H1 (cell line): ENCODE measurements around the gene MIER2. TPM values are rescaled to one million over a fixed set of nuclear protein-coding genes. Genes with fewer than 3 reads are reported as not detected.

ENCODE experiments used
- CTCF ChIA-PET: fragments of 300-600 bp; sonication (Branson Sonifier 250); formaldehyde crosslinking; loops from one replicate; lab custom pipeline; 2021; ENCODE audit not compliant: partially characterized antibody; lab: Charles Lee
- POLR2A ChIA-PET: fragments of 300-600 bp; sonication (Branson Sonifier 250); formaldehyde crosslinking; loops from one replicate; lab custom pipeline; 2021; ENCODE audit warnings: inconsistent platforms; ENCODE audit not compliant: partially characterized antibody; lab: Charles Lee
- DNase-seq, 2 experiments: peaks; one replicate each; pipeline versions ENCODE4 v3.0.0 to v3.0.0-alpha.2; 2010 to 2022; ENCODE audit warnings: low spot score in 2 of 2, low read depth in 1 of 2, mixed read lengths in 1 of 2
- FAIRE-seq: peaks from 2 replicates; lab custom pipeline; 2011; peaks lifted over from hg19 to GRCh38; lab: Jason Lieb, UNC
- H2AFZ ChIP-seq: 2 replicates; pipeline ENCODE4 v1.8.1; 2012; ENCODE audit warnings: low read length, inconsistent platforms
- H2AK5ac ChIP-seq: 2 replicates; pipeline ENCODE4 v1.6.1; 2013; ENCODE audit warnings: low read depth, low read length
- H2BK120ac ChIP-seq: replicated peaks from 2 replicates; pipeline ENCODE3; 2013; ENCODE audit warnings: low read depth, low read length, inconsistent platforms
- H2BK12ac ChIP-seq: 2 replicates; pipeline ENCODE4 v1.6.1; 2013; ENCODE audit warnings: low read depth, low read length
- H2BK15ac ChIP-seq: 2 replicates; pipeline ENCODE4 v1.6.1; 2013; ENCODE audit warnings: low read length
- H2BK20ac ChIP-seq: 2 replicates; pipeline ENCODE4 v1.6.1; 2013; ENCODE audit warnings: low read length
- H2BK5ac ChIP-seq: 2 replicates; pipeline ENCODE4 v1.6.1; 2013; ENCODE audit warnings: low read depth, low read length
- H3K14ac ChIP-seq: 2 replicates; pipeline ENCODE4 v1.6.1; 2013; ENCODE audit warnings: inconsistent platforms; ENCODE audit not compliant: insufficient read length
- H3K18ac ChIP-seq: 2 replicates; pipeline ENCODE4 v1.6.1; 2013; ENCODE audit warnings: low read length; ENCODE audit errors: extremely low read depth
- H3K23ac ChIP-seq: 2 replicates; pipeline ENCODE4 v1.6.1; 2013; ENCODE audit warnings: inconsistent platforms; ENCODE audit not compliant: insufficient read length
- H3K23me2 ChIP-seq: 2 replicates; pipeline ENCODE4 v1.6.1; 2013; ENCODE audit warnings: low read depth, low read length
- H3K27ac ChIP-seq: 2 replicates; pipeline ENCODE4 v1.6.1; 2011; ENCODE audit warnings: low read depth, low read length, inconsistent platforms
- H3K27me3 ChIP-seq, 4 experiments: replicated peaks in 1 of 4; 1 replicate in 1 of 4; 2 replicates in 3 of 4; pipeline versions ENCODE4 v1.6.1 to v1.8.1; 2011 to 2013; ENCODE audit warnings: low read length in 3 of 4, mild to moderate bottlenecking in 3 of 4, inconsistent platforms in 2 of 4, mixed read lengths in 2 of 4, moderate library complexity in 1 of 4; ENCODE audit not compliant: control insufficient read depth in 3 of 4, insufficient read depth in 3 of 4; ENCODE audit errors: extremely low read depth in 1 of 4
- H3K36me3 ChIP-seq, 4 experiments: 2 replicates each; pipeline versions ENCODE4 v1.6.1 to v1.8.1; 2011 to 2013; ENCODE audit warnings: mild to moderate bottlenecking in 4 of 4, low read length in 3 of 4, moderate library complexity in 2 of 4, control low read depth in 1 of 4, inconsistent platforms in 1 of 4; ENCODE audit not compliant: insufficient read depth in 4 of 4, control insufficient read depth in 2 of 4
- H3K4ac ChIP-seq: replicated peaks from 2 replicates; pipeline ENCODE3; 2013; ENCODE audit warnings: low read length, low read depth, mixed read lengths, inconsistent platforms; ENCODE audit not compliant: insufficient read length
- H3K4me1 ChIP-seq, 4 experiments: replicated peaks in 1 of 4; 1 replicate in 1 of 4; 2 replicates in 3 of 4; pipeline versions ENCODE4 v1.6.1 to v1.8.1; 2011 to 2013; ENCODE audit warnings: low read length in 3 of 4, inconsistent platforms in 2 of 4, mixed read lengths in 1 of 4; ENCODE audit not compliant: insufficient read depth in 4 of 4, control insufficient read depth in 3 of 4
- H3K4me2 ChIP-seq, 2 experiments: 2 replicates each; pipeline versions ENCODE4 v1.6.1 to v1.8.1; 2011 to 2013; ENCODE audit warnings: low read depth in 2 of 2, low read length in 2 of 2, control low read depth in 1 of 2, inconsistent platforms in 1 of 2, mild to moderate bottlenecking in 1 of 2; ENCODE audit not compliant: insufficient read depth in 1 of 2
- H3K4me3 ChIP-seq, 4 experiments: fragments of 200-600, 300-600 bp in 1 of 4; sonication (generic), shearing (Covaris generic), sonication (Bioruptor Twin) in 1 of 4; 2 replicates each; pipeline versions ENCODE4 v1.5.1 to v1.8.1; 2011 to 2016; ENCODE audit warnings: low read length in 4 of 4, low read depth in 3 of 4, control low read depth in 2 of 4, inconsistent platforms in 2 of 4, mild to moderate bottlenecking in 2 of 4, mixed read lengths in 1 of 4, moderate library complexity in 1 of 4; ENCODE audit not compliant: insufficient read depth in 2 of 4; ENCODE audit errors: extremely low read depth in 1 of 4
- H3K56ac ChIP-seq: replicated peaks from 2 replicates; pipeline ENCODE3; 2013; ENCODE audit warnings: low read depth, mild to moderate bottlenecking, mixed read lengths, low read length, inconsistent platforms; ENCODE audit not compliant: insufficient read length
- H3K79me1 ChIP-seq: 2 replicates; pipeline ENCODE4 v1.6.1; 2013; ENCODE audit warnings: low read depth, low read length, control low read depth
- H3K79me2 ChIP-seq, 2 experiments: 2 replicates each; pipeline versions ENCODE4 v1.6.1 to v1.8.1; 2012 to 2013; ENCODE audit warnings: low read length in 2 of 2, mild to moderate bottlenecking in 2 of 2, inconsistent platforms in 1 of 2; ENCODE audit not compliant: insufficient read depth in 2 of 2, control insufficient read depth in 1 of 2
- H3K9ac ChIP-seq, 4 experiments: replicated peaks in 1 of 4; 1 replicate in 1 of 4; 2 replicates in 3 of 4; pipeline versions ENCODE4 v1.6.1 to v1.8.1; 2011 to 2013; ENCODE audit warnings: low read depth in 3 of 4, low read length in 3 of 4, control low read depth in 2 of 4, mild to moderate bottlenecking in 2 of 4, moderate library complexity in 2 of 4, inconsistent platforms in 1 of 4; ENCODE audit errors: extremely low read depth in 1 of 4
- H3K9me3 ChIP-seq, 2 experiments: 2 replicates each; pipeline versions ENCODE4 v1.6.1 to v1.8.1; 2012 to 2013; ENCODE audit warnings: mild to moderate bottlenecking in 2 of 2, moderate library complexity in 2 of 2, control low read depth in 1 of 2, inconsistent platforms in 1 of 2, low read depth in 1 of 2, low read length in 1 of 2, mixed read lengths in 1 of 2; ENCODE audit not compliant: insufficient read depth in 2 of 2
- H4K20me1 ChIP-seq, 2 experiments: replicated peaks in 1 of 2; 2 replicates each; pipeline versions ENCODE3 to v1.8.1; 2011 to 2013; ENCODE audit warnings: inconsistent platforms in 2 of 2, low read length in 2 of 2, mild to moderate bottlenecking in 1 of 2; ENCODE audit not compliant: insufficient read depth in 2 of 2, control insufficient read depth in 1 of 2
- H4K5ac ChIP-seq: 2 replicates; pipeline ENCODE4 v1.6.1; 2013; ENCODE audit warnings: low read length, low read depth, mixed read lengths, inconsistent platforms; ENCODE audit not compliant: insufficient read length
- H4K8ac ChIP-seq: 2 replicates; pipeline ENCODE4 v1.8.0; 2013; ENCODE audit warnings: mild to moderate bottlenecking, moderate library complexity, low read length, inconsistent platforms; ENCODE audit not compliant: insufficient read depth; ENCODE audit errors: extremely low read depth
- H4K91ac ChIP-seq: replicated peaks from 2 replicates; pipeline ENCODE3; 2013; ENCODE audit warnings: low read length, mixed read lengths, inconsistent platforms; ENCODE audit not compliant: insufficient read length
- CHD2 ChIP-seq: IDR thresholded peaks from 2 replicates; pipeline ENCODE4 v1.6.1; 2012; ENCODE audit warnings: low read length, improper control_type of control experiment
- EZH2 ChIP-seq: fragments of 200-600 bp; sonication (generic); IDR thresholded peaks from 2 replicates; pipeline ENCODE4 v1.7.1; 2012; ENCODE audit warnings: low read depth, mild to moderate bottlenecking, moderate library complexity, low read length, inconsistent platforms; ENCODE audit not compliant: severe bottlenecking
- POLR2A ChIP-seq, 2 experiments: IDR thresholded peaks; 1 replicate in 1 of 2; 2 replicates in 1 of 2; pipeline ENCODE4 v1.6.1; 2011; ENCODE audit warnings: low read depth in 2 of 2, low read length in 2 of 2, mild to moderate bottlenecking in 2 of 2; ENCODE audit errors: control extremely low read depth in 1 of 2
- SP1 ChIP-seq: IDR thresholded peaks from 2 replicates; pipeline ENCODE4 v1.6.1; 2011; ENCODE audit warnings: low read depth, low read length
- SP2 ChIP-seq: IDR thresholded peaks from 2 replicates; pipeline ENCODE4 v1.6.1; 2012; ENCODE audit warnings: mild to moderate bottlenecking, low read length, inconsistent platforms
- TAF7 ChIP-seq: optimal IDR thresholded peaks from 2 replicates; pipeline ENCODE3; 2011; ENCODE audit warnings: low read depth, mild to moderate bottlenecking, inconsistent platforms, low read length, moderate library complexity, borderline replicate concordance
- WGBS, 2 experiments: shearing (Covaris generic) in 1 of 2; methylation state at CpG; one replicate each; pipeline versions ENCODE4 v1.1.6 to v1.1.7; 2013 to 2015; ENCODE audit warnings: low lambda C conversion rate in 2 of 2, mixed read lengths in 2 of 2, inconsistent platforms in 1 of 2, low coverage in 1 of 2, missing lambda C conversion rate in 1 of 2; ENCODE audit not compliant: insufficient replicate concordance in 2 of 2, insufficient coverage in 1 of 2, insufficient read length in 1 of 2; ENCODE audit errors: extremely low coverage in 1 of 2, missing lambda C conversion rate in 1 of 2; 5-methylcytosine and 5-hydroxymethylcytosine counted together
- polyA plus RNA-seq, 7 experiments: library from polyadenylated mRNA; depleted of rRNA in 3 of 7; stranded (reverse) in 5 of 7; unstranded in 2 of 7; fragments of >200 nt in 5 of 7; fragments of 200-250 nt in 2 of 7; gene quantifications; 1 replicate in 5 of 7; 2 replicates in 1 of 7; 4 replicates in 1 of 7; pipeline versions ENCODE4 v1.2.1 to v1.2.3, GENCODE V29; 2011 to 2013; ENCODE audit warnings: missing spikeins in 2 of 7, mixed read lengths in 2 of 7
- total RNA-seq: library from RNA; stranded (reverse); fragmentation: NEBNext Ultra II Directional; extraction: Animal tissue kit (Norgen Biotek cat#: 25700); gene quantifications from 2 replicates; pipeline ENCODE4 v1.2.1, GENCODE V29; 2021
- TF ChIP-seq, protein P1 (sequence below): IDR thresholded peaks from 2 replicates; pipeline ENCODE4 v1.6.1; 2012; ENCODE audit warnings: low read length, inconsistent platforms
- TF ChIP-seq, protein P2 (sequence below), 3 experiments: IDR thresholded peaks; 1 replicate in 2 of 3; 2 replicates in 1 of 3; pipeline versions ENCODE4 v1.5.1 to v1.6.1; 2011; ENCODE audit warnings: low read length in 3 of 3, mild to moderate bottlenecking in 3 of 3, inconsistent platforms in 2 of 3, low read depth in 1 of 3, moderate library complexity in 1 of 3; ENCODE audit not compliant: insufficient read depth in 1 of 3; ENCODE audit errors: control extremely low read depth in 1 of 3

The MIER2 gene
- total and polyA plus RNA-seq, 2 of the 8 experiments (the other 6 are each of a cell fraction or from before 2014, with no cell fraction given), result 30.3 to 48.3 TPM

DNA sequence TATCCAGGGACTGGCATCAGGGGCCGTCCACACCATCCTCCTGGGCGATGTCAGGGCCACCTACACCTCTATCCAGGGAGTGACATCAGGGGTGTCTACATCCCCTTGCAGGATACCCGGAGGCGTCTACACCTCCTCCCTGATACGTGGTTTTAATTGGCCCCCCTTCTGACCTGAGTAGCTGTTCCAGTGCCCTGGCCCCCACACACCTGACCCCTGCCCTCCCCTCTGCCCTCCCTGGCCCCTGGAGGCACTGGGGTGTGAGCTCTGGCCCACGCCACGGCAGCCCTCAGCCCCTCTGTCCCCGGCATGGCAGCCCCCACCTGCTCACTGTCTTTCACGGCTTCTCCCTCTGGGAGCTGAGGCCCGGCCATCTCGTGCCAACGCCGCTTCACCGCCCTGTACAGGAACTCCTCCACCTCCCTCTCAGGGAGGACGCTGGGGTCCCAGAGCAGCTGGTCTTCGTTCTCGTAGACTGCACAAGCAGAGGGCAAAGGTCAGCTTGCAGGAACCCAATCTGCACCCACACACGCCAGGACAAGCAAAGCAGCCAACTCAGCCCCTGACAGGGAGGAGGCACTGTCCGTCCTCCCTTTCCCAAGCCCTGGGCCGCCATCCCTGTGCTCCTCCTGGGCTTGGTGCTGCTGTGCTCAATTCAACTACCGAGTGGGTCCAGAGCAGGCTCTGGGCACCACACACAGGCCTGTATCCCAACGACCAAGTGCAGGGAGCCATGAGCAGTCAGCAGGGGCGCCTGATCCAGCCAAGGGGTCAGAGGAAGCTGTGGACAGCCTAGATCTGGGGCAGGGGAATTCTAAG, 31.2 kb downstream of the MIER2 start:
- no peaks in the 10 kb centered on the region for H3K9me3 ChIP-seq
- H4K20me1 ChIP-seq, result peaks cover 8 to 27% of the 10 kb centered on the region in 2 experiments
- FAIRE-seq (no peak), DNase-seq (no peak)
- H3K56ac ChIP-seq, result no peak overlapping the region
- peaks cover 0 to 12% of the 10 kb centered on the region in 2 experiments; a peak in 1 of 4 replicates for H3K79me2 ChIP-seq
- peaks cover 5 to 34% (median 18%) of the 10 kb centered on the region in 4 experiments; a peak in 6 of 8 replicates for H3K36me3 ChIP-seq
- no peak overlapping the region for H3K18ac ChIP-seq
- H2BK120ac ChIP-seq, result no peak overlapping the region
- H3K27ac ChIP-seq, result no peak overlapping the region
- WGBS, 2 experiments, result 87% methylated on average over 23 of the region's 23 CpGs; no CpG with 5 or more reads in 1 of the 2 experiments
- H2BK20ac ChIP-seq, result no peak overlapping the region
- H2AK5ac ChIP-seq, result no peak overlapping the region
- H3K27me3 ChIP-seq, result no peaks in the 10 kb centered on the region
- H3K4ac ChIP-seq, result no peak overlapping the region
- POLR2A ChIA-PET, result interaction anchor here (0.9 to 1.8 kb wide), 5 partner anchors 9 to 59 kb away, joined by 3 to 6 read pairs (median 4); no protein-coding TSS in a partner anchor
- H4K91ac ChIP-seq, result no peak overlapping the region
- H3K4me2 ChIP-seq, result no peak overlapping the region
- H3K4me3 ChIP-seq, result no peak overlapping the region
- H3K4me1 ChIP-seq, result no peaks in the 10 kb centered on the region; a peak in 1 of 7 replicates
- no peak overlapping the region for H3K9ac ChIP-seq
- 0 out of 2 replicates have a peak overlapping the region, but pooled peaks have one; percentile 5 for H4K8ac ChIP-seq
- no peaks in the 10 kb centered on the region for H3K23me2 ChIP-seq
- H4K5ac ChIP-seq, result no peak overlapping the region
- no peak overlapping the region for H3K14ac ChIP-seq
- no peak overlapping the region for H2BK5ac ChIP-seq
- no peak overlapping the region for H2BK12ac ChIP-seq
- no peak overlapping the region for H2BK15ac ChIP-seq
- peaks cover 7% of the 10 kb centered on the region for H3K79me1 ChIP-seq
- no peak overlapping the region for H2AFZ ChIP-seq
- CTCF ChIA-PET, result interaction anchor here (1.2 to 1.8 kb wide), 2 partner anchors 9 to 22 kb away, joined by 4 to 5 read pairs; no protein-coding TSS in a partner anchor
- H3K23ac ChIP-seq, result no peak overlapping the region
- TF ChIP-seq TAF7 (no peak), EZH2 (no peak), SP1 (no peak), POLR2A (IDR thresholded peaks at IDR 0.05; ENCODE audit: control extremely low read depth in 1 of 2, low read depth in 2 of 2, low read length in 2 of 2) (no peak), SP2 (no peak), CHD2 (no peak)
- TF ChIP-seq, protein P1, sequence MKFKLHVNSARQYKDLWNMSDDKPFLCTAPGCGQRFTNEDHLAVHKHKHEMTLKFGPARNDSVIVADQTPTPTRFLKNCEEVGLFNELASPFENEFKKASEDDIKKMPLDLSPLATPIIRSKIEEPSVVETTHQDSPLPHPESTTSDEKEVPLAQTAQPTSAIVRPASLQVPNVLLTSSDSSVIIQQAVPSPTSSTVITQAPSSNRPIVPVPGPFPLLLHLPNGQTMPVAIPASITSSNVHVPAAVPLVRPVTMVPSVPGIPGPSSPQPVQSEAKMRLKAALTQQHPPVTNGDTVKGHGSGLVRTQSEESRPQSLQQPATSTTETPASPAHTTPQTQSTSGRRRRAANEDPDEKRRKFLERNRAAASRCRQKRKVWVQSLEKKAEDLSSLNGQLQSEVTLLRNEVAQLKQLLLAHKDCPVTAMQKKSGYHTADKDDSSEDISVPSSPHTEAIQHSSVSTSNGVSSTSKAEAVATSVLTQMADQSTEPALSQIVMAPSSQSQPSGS, result no peak
- TF ChIP-seq, protein P2, sequence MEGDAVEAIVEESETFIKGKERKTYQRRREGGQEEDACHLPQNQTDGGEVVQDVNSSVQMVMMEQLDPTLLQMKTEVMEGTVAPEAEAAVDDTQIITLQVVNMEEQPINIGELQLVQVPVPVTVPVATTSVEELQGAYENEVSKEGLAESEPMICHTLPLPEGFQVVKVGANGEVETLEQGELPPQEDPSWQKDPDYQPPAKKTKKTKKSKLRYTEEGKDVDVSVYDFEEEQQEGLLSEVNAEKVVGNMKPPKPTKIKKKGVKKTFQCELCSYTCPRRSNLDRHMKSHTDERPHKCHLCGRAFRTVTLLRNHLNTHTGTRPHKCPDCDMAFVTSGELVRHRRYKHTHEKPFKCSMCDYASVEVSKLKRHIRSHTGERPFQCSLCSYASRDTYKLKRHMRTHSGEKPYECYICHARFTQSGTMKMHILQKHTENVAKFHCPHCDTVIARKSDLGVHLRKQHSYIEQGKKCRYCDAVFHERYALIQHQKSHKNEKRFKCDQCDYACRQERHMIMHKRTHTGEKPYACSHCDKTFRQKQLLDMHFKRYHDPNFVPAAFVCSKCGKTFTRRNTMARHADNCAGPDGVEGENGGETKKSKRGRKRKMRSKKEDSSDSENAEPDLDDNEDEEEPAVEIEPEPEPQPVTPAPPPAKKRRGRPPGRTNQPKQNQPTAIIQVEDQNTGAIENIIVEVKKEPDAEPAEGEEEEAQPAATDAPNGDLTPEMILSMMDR (IDR thresholded peaks at IDR 0.05; ENCODE audit: control extremely low read depth in 1 of 3, insufficient read depth in 1 of 3, low read depth in 1 of 3, low read length in 3 of 3), result no peak
